Measurements from ENCODE around the gene PM20D2.

The PM20D2 gene

DNA sequence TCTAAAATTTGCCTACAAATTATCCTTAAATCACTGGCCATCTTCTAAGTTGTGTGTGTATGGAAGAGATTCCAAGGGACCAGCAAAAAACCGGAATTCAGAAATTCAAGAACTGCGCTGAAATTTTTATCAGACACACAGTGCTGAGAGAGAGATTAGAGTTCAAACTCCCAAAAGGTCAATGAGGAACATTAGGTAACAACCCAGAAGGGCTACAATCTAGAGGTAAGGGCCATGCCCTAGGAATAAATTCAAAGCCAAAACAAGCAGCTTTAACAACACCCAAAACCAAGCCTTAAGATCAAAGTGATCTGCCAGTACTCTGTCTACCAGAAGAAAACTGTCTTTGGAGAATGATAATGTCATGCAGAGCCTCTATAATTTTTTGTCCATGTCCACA, 45.7 kb upstream of the PM20D2 start:
- no peak for ATAC-seq
- TF ChIP-seq, protein P1, sequence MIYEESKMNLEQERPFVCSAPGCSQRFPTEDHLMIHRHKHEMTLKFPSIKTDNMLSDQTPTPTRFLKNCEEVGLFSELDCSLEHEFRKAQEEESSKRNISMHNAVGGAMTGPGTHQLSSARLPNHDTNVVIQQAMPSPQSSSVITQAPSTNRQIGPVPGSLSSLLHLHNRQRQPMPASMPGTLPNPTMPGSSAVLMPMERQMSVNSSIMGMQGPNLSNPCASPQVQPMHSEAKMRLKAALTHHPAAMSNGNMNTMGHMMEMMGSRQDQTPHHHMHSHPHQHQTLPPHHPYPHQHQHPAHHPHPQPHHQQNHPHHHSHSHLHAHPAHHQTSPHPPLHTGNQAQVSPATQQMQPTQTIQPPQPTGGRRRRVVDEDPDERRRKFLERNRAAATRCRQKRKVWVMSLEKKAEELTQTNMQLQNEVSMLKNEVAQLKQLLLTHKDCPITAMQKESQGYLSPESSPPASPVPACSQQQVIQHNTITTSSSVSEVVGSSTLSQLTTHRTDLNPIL (CRISPR knock-in tag; IDR thresholded peaks at IDR 0.05; ENCODE audit: low read depth) = no peak
- no peak for TF ChIP-seq ZNF70 (CRISPR knock-in tag; IDR thresholded peaks at IDR 0.05)
- TF ChIP-seq, protein P2, sequence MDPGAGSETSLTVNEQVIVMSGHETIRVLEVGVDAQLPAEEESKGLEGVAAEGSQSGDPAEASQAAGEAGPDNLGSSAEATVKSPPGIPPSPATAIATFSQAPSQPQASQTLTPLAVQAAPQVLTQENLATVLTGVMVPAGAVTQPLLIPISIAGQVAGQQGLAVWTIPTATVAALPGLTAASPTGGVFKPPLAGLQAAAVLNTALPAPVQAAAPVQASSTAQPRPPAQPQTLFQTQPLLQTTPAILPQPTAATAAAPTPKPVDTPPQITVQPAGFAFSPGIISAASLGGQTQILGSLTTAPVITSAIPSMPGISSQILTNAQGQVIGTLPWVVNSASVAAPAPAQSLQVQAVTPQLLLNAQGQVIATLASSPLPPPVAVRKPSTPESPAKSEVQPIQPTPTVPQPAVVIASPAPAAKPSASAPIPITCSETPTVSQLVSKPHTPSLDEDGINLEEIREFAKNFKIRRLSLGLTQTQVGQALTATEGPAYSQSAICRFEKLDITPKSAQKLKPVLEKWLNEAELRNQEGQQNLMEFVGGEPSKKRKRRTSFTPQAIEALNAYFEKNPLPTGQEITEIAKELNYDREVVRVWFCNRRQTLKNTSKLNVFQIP (CRISPR knock-in tag; IDR thresholded peaks at IDR 0.05; ENCODE audit: borderline replicate concordance, low read depth) = no peak
- TF ChIP-seq CSDC2 (CRISPR knock-in tag; IDR thresholded peaks at IDR 0.05) = no peak
- TF ChIP-seq, protein P3, sequence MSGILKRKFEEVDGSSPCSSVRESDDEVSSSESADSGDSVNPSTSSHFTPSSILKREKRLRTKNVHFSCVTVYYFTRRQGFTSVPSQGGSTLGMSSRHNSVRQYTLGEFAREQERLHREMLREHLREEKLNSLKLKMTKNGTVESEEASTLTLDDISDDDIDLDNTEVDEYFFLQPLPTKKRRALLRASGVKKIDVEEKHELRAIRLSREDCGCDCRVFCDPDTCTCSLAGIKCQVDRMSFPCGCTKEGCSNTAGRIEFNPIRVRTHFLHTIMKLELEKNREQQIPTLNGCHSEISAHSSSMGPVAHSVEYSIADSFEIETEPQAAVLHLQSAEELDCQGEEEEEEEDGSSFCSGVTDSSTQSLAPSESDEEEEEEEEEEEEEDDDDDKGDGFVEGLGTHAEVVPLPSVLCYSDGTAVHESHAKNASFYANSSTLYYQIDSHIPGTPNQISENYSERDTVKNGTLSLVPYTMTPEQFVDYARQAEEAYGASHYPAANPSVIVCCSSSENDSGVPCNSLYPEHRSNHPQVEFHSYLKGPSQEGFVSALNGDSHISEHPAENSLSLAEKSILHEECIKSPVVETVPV (CRISPR knock-in tag; IDR thresholded peaks at IDR 0.05) = no peak
- TF ChIP-seq ZFP3 (CRISPR knock-in tag; IDR thresholded peaks at IDR 0.05) = no peak
- TF ChIP-seq TCF4 (CRISPR knock-in tag; IDR thresholded peaks at IDR 0.05; ENCODE audit: borderline replicate concordance) = no peak
- TF ChIP-seq BACH2 (CRISPR knock-in tag; IDR thresholded peaks at IDR 0.05; ENCODE audit: borderline replicate concordance) = no peak
- no peak for TF ChIP-seq ZNF565 (CRISPR knock-in tag; conservative IDR thresholded peaks at IDR 0.05; ENCODE audit: low read depth)
- TF ChIP-seq ARNTL (CRISPR knock-in tag; IDR thresholded peaks at IDR 0.05; ENCODE audit: borderline replicate concordance, low read depth) = no peak
- no peak for TF ChIP-seq ESRRG (CRISPR knock-in tag; IDR thresholded peaks at IDR 0.05)
- no peak for TF ChIP-seq ZC3H10 (CRISPR knock-in tag; IDR thresholded peaks at IDR 0.05)
- TF ChIP-seq, protein P4, sequence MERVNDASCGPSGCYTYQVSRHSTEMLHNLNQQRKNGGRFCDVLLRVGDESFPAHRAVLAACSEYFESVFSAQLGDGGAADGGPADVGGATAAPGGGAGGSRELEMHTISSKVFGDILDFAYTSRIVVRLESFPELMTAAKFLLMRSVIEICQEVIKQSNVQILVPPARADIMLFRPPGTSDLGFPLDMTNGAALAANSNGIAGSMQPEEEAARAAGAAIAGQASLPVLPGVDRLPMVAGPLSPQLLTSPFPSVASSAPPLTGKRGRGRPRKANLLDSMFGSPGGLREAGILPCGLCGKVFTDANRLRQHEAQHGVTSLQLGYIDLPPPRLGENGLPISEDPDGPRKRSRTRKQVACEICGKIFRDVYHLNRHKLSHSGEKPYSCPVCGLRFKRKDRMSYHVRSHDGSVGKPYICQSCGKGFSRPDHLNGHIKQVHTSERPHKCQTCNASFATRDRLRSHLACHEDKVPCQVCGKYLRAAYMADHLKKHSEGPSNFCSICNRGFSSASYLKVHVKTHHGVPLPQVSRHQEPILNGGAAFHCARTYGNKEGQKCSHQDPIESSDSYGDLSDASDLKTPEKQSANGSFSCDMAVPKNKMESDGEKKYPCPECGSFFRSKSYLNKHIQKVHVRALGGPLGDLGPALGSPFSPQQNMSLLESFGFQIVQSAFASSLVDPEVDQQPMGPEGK (CRISPR knock-in tag; IDR thresholded peaks at IDR 0.05; ENCODE audit: borderline replicate concordance) = no peak
- TF ChIP-seq ZFP30 (CRISPR knock-in tag; IDR thresholded peaks at IDR 0.05) = no peak
- no peak for TF ChIP-seq TOX (CRISPR knock-in tag; IDR thresholded peaks at IDR 0.05; ENCODE audit: borderline replicate concordance)
- no peak for TF ChIP-seq SNAI2 (CRISPR knock-in tag; IDR thresholded peaks at IDR 0.05)

DNA sequence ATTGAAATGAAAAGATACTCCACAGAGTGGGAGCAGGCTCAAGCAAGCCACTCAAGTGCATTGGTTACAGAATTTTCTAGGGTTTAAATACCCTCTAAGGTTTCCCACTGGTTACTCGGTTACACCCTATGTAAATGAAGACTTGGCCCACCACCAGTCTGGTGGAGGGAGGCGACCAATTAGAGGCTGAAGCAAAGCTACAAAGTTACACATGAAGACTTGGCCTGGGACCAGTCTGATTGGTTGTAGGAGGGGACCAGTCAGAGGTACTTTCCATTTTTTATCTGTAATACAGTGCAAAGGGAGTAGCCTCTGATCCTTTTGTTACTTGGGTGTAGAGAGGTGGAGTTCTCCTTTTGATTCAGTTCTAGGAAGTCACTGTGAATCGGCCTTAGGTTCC, 35.6 kb upstream of the PM20D2 start:
- no peak for ATAC-seq
- TF ChIP-seq TOX (CRISPR knock-in tag; IDR thresholded peaks at IDR 0.05; ENCODE audit: borderline replicate concordance) = no peak
- TF ChIP-seq, protein P5, sequence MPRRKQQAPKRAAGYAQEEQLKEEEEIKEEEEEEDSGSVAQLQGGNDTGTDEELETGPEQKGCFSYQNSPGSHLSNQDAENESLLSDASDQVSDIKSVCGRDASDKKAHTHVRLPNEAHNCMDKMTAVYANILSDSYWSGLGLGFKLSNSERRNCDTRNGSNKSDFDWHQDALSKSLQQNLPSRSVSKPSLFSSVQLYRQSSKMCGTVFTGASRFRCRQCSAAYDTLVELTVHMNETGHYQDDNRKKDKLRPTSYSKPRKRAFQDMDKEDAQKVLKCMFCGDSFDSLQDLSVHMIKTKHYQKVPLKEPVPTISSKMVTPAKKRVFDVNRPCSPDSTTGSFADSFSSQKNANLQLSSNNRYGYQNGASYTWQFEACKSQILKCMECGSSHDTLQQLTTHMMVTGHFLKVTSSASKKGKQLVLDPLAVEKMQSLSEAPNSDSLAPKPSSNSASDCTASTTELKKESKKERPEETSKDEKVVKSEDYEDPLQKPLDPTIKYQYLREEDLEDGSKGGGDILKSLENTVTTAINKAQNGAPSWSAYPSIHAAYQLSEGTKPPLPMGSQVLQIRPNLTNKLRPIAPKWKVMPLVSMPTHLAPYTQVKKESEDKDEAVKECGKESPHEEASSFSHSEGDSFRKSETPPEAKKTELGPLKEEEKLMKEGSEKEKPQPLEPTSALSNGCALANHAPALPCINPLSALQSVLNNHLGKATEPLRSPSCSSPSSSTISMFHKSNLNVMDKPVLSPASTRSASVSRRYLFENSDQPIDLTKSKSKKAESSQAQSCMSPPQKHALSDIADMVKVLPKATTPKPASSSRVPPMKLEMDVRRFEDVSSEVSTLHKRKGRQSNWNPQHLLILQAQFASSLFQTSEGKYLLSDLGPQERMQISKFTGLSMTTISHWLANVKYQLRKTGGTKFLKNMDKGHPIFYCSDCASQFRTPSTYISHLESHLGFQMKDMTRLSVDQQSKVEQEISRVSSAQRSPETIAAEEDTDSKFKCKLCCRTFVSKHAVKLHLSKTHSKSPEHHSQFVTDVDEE (CRISPR knock-in tag; IDR thresholded peaks at IDR 0.05) = no peak
- TF ChIP-seq SNAI2 (CRISPR knock-in tag; IDR thresholded peaks at IDR 0.05) = no peak
- TF ChIP-seq ZNF565 (CRISPR knock-in tag; conservative IDR thresholded peaks at IDR 0.05; ENCODE audit: low read depth) = no peak
- TF ChIP-seq ISL1 (CRISPR knock-in tag; IDR thresholded peaks at IDR 0.05) = no peak
- no peak for TF ChIP-seq GLIS3 (CRISPR knock-in tag; IDR thresholded peaks at IDR 0.05)
- TF ChIP-seq, protein P3 (CRISPR knock-in tag; IDR thresholded peaks at IDR 0.05) = no peak
- no peak for TF ChIP-seq TCF4 (CRISPR knock-in tag; IDR thresholded peaks at IDR 0.05; ENCODE audit: borderline replicate concordance)

DNA sequence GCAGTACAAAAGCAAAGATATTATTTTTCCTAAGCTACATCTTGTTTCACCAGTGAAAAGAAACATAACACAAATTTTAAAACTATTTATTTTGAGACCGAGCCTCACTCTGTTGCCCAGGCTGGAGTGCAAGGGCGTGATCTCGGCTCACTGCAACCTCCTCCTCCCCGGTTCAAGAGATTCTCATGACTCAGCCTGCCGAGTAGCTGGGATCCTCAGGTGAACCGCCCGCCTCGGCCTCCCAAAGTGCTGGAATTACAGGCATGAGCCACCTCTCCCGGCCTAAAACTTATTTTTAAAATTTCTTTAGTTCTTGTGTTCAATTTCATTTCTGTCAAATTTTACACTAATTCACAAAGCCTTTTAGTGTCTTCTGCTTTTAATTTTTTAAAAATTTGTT, 33.9 kb upstream of the PM20D2 start:
- ATAC-seq = no peak
- TF ChIP-seq, protein P3 (CRISPR knock-in tag; IDR thresholded peaks at IDR 0.05) = no peak
- TF ChIP-seq TCF4 (CRISPR knock-in tag; IDR thresholded peaks at IDR 0.05; ENCODE audit: borderline replicate concordance) (no peak), SNAI2 (CRISPR knock-in tag; IDR thresholded peaks at IDR 0.05) (no peak), ARNTL (CRISPR knock-in tag; IDR thresholded peaks at IDR 0.05; ENCODE audit: borderline replicate concordance, low read depth) (no peak), RARB (CRISPR knock-in tag; IDR thresholded peaks at IDR 0.05) (no peak), ZC3H10 (CRISPR knock-in tag; IDR thresholded peaks at IDR 0.05) (no peak), ZFP3 (CRISPR knock-in tag; IDR thresholded peaks at IDR 0.05) (no peak)
- TF ChIP-seq, protein P5 (CRISPR knock-in tag; IDR thresholded peaks at IDR 0.05) = no peak

All from SK-N-SH treated with all-trans-retinoic acid at 6 μM for 48 hours (cell line).